ENCODE measurements around the gene RAB36. TPM values are rescaled to one million over a fixed set of nuclear protein-coding genes. Genes with fewer than 3 reads are reported as not detected.

RAB36 gene
- total RNA-seq, 2 donors from 2014 or later: 0.25 TPM; not detected in 1

DNA sequence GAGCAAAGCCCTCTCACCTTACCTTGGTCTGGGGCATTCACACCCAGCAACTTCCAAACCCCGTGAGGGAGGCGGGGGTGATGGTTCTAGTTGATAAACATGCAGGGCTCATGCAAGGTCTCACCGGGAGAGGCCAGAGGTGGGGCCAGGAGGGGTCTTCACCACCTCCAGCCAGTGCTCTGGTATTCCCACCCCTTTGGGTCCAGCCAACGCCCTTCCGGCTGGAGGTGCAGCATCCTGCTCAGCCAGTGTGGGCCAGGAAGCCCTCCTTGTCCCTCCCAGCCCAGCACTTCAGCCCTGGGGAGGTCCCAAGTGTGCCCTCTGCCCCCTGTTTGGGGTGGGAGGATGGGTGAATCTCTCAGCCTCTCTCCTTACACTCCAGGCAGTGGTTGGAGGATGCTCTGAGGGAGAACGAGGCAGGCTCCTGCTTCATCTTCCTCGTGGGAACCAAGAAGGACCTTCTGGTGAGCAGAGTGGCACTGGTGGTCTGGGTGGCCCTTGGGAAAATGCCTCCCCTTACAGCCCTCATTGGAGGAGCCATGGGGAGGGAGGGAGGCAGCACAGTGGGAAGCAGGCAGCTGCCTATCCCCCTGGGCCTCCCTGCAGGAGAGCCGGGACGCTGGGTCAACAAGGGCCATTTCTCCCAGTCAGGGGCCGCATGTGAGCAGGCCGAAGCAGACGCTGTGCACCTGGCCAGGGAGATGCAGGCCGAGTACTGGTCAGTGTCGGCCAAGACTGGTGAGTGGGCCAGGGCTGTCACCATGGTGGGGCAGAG is 13.4 kb downstream of the RAB36 start:
- Mint-ChIP-seq H3K27ac (no peak overlapping the region), H3K36me3 (no peaks in the 10 kb centered on the region), H3K9me3 (no peaks in the 10 kb centered on the region)
- DNase-seq (ENCODE audit: low spot score in 2 of 2) (no peak), ATAC-seq (no peak)

DNA sequence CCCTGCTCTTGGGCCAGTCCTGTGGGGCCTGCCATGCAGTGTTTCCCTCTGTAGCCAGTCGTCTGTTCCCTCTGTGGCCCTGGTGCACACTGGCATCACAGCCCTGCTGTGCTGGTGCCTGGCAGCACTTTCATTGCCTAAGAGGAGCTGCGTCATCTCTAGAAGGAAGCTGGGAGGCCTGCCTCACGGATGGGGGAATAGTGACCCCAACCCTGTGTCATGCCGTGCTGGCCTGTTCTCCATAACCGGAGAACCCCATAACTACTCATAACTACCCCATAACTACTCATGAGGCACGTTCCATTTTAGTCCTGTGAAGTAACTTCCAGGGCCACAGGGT is 14.0 kb downstream of the RAB36 start:
- DNase-seq (ENCODE audit: low spot score in 2 of 2): no peak
- H3K27ac Mint-ChIP-seq: peak overlapping the region in 1 of 2 donors; percentile 73
- H3K9me3 Mint-ChIP-seq: no peaks in the 10 kb centered on the region
- ATAC-seq: no peak
- no peaks in the 10 kb centered on the region for H3K36me3 Mint-ChIP-seq

DNA sequence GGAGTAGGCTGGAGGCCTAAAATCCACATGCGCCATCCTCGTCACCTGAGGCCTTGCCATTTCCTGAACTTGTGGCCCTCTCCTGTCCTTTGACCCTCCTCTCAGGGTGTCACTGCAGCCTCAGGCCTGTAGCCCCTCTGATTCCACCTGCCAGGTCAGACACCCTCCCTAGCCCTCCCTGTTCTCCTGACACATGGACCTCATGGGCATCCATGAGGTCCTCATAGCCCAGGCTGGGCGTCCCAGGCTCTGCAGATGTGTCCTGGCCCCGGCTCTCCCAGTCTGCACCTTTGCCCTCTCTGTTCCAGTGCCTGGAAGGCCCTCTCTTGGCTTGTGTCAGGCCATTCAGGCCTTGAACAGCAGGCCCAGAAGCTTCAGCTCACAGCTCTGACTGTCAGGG is 15.8 kb downstream of the RAB36 start:
- Mint-ChIP-seq H3K36me3 (no peaks in the 10 kb centered on the region), H3K9me3 (no peaks in the 10 kb centered on the region), H3K27ac (no peak overlapping the region)
- ATAC-seq (no peak), DNase-seq (ENCODE audit: low spot score in 2 of 2) (no peak)

DNA sequence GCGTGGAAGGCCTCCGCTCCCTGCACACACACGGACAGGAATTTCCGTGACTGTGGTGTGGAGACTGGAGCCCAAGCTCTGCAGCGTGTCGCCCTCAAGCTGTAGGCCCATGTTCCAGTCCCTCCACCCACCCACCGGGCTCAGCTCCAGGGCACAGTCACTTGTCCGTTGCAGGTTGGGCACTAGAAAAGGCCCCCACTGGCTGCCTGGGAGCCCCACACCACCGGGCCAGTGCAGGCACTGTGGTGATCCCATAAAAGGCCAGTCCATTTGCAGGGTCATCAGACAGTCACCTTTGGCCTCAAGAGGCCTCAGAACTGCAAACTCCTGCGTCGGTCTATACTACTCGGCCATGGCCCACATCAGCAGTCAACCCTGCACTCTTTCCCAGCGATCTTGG is 16.3 kb downstream of the RAB36 start:
- H3K36me3 Mint-ChIP-seq: no peaks in the 10 kb centered on the region
- H3K27ac Mint-ChIP-seq: no peak overlapping the region
- no peak for DNase-seq (ENCODE audit: low spot score in 2 of 2)
- no peak for ATAC-seq
- H3K9me3 Mint-ChIP-seq: no peaks in the 10 kb centered on the region

DNA sequence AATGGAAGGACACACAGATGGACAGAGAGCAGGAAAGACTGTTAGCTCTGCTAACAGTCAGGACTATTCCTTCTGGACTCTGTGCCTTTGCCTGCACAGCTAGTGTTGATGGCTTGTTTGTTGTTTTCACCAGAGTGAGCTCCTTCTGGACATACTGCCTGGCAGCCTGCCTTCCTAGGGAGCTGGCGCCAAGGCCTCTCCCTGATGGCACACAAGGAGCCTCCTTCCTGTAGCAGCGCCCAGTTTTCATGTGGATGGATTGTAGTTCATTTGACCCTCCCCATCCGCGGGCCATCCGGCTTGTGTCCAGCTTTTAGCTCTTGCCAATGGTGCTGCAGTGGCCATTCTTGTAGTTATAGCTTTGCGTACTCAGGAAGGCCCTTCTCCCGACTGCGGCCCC is 18.4 kb downstream of the RAB36 start:
- Mint-ChIP-seq H3K36me3 (no peaks in the 10 kb centered on the region), H3K27ac (no peak overlapping the region), H3K9me3 (no peaks in the 10 kb centered on the region)
- DNase-seq (ENCODE audit: low spot score in 2 of 2) (no peak), ATAC-seq (no peak)

DNA sequence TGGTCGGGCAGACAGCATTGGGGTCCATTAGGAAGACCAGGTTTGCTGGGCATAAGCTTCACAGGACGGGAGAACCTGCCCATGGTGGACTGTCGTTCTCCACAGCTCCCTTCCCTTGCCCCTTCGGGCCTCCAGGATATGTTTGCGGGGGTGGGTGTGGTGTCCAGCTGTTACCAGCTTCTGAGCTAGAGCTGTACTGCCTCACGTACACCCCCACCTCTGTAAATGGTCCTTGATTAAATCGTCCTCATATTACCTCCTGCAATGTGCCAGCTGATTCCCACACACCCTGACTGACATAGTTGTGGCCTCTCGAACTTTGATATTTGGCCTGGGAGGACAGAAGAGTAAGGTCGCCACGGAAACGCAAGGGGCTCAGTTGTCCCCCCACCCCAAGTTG is 18.8 kb downstream of the RAB36 start:
- Mint-ChIP-seq H3K27ac (no peak overlapping the region), H3K9me3 (no peaks in the 10 kb centered on the region), H3K36me3 (no peaks in the 10 kb centered on the region)
- ATAC-seq: no peak
- no peak for DNase-seq (ENCODE audit: low spot score in 2 of 2)

DNA sequence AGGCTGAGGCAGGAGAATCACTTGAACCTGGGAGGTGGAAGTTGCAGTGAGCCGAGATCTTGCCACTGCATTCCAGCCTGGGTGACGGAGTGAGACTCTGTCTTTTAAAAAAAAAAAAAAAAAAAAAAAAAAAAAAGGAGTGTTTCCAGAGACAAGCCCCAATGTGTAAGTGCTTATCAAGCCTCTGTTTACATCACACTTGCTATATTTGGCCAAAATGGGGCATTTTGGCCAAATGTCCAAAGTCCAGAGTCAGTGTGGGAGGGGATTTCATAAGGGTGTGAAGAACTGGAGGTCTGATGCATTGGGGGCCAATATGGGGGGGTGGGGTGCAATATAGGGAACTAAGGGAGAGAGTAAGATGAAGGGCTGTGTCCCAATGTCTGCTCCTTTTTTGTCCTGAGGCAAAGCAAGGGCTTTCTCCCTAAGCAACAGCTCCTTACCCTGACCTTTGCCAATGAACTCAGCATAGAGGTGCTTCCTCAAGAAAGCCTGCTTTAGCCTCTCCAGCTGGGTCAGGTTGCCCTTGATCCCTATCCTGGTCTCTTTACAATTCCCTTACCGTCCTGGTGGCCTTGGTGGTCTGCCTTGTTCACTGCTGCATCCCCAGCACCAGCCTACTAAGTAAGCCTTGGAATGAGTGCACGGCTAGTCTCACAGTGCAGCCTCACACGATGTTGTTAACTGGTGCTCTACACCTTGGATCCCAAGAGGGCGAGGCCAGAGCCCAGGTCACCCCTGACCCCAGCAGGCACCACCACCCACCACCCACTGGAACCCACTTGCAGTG is 21.0 kb downstream of the RAB36 start:
- Mint-ChIP-seq H3K36me3 (no peaks in the 10 kb centered on the region), H3K27ac (no peak overlapping the region), H3K9me3 (no peaks in the 10 kb centered on the region)
- DNase-seq (ENCODE audit: low spot score in 2 of 2): no peak
- ATAC-seq: no peak

DNA sequence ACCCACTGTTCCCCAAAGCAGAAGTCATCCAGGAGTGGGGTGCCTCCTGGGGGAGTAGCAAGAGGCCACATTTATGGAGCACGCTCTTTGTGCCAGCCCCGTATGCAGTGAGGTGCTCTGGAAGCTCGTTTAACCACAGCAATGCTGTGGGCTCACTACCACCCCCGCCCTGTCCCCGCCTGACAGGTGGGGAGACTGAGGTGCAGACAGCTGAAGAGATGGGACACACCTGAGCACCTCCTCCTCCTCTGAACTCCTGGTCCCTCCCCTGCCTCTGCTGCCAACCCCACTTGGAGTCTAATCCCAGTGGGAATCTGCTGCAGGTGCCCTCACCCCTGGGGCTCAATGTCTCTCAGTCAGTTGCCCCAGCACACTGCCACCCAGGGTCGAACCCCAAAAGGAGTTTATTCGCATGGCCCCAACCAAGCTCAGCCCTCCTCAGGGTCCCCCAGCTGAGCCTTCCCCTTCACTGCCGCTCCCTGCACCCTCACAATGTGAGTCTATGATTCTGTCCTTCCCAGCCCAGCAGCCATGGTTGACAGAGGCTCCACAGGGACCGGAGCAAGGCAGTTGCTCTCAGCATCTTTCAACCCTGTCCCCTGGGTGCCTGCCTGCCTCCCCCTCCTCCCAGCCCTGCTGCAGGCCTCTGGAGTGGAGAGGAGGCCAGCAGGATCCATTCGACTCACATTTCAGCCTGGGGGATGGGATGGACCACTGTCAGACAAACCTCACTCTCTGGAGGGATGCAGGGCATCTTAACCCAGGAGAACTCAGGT is 21.8 kb downstream of the RAB36 start:
- H3K27ac Mint-ChIP-seq: no peak overlapping the region
- no peak for DNase-seq (ENCODE audit: low spot score in 2 of 2)
- H3K36me3 Mint-ChIP-seq: no peaks in the 10 kb centered on the region
- no peaks in the 10 kb centered on the region for H3K9me3 Mint-ChIP-seq
- ATAC-seq: no peak

DNA sequence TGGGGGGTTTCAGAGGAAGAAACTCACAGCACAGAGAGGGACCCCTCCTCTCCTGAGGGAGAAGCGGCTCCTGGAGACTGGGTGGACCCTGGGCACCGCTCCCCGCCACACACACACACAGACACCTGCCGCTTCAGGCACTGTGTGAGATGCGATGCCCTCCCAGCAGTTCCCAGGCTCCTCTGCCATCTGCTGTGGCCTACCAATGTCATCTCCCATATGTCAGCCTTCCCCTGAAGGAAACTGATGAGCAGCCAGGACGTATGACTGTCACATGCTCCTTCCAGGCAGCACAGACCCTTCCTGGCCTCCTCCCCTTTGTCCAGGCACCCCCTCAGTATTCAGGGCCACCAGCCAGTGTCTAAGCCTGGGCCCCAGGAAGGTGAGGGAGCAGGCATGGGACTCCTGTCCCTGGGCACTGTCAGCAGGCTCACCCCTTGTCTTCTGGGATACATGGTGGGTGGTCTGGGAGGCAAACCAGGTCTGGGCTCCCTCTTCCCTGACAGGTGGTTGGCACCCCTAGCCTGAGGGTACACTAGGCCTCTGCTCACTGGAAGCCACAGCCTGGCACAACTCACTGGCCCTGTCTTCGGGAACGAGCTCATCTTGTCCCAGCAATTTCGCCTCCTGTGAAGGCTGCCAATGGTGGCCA is 23.2 kb downstream of the RAB36 start:
- ATAC-seq: no peak

GRCh38 chr22:23169043-23169406 is 23.7 kb downstream of the RAB36 start:
- Mint-ChIP-seq H3K36me3 (no peaks in the 10 kb centered on the region), H3K27ac (no peak overlapping the region), H3K9me3 (no peaks in the 10 kb centered on the region)
- no peak for DNase-seq (ENCODE audit: low spot score in 2 of 2)
- no peak for ATAC-seq

More for the DNA sequence above, 23.2 kb downstream of the RAB36 start:
- DNase-seq (ENCODE audit: low spot score in 2 of 2): no peak
- no peaks in the 10 kb centered on the region for H3K36me3 Mint-ChIP-seq
- H3K9me3 Mint-ChIP-seq: no peaks in the 10 kb centered on the region
- H3K27ac Mint-ChIP-seq: peak overlapping the region in 1 of 2 donors; percentile 29

DNA sequence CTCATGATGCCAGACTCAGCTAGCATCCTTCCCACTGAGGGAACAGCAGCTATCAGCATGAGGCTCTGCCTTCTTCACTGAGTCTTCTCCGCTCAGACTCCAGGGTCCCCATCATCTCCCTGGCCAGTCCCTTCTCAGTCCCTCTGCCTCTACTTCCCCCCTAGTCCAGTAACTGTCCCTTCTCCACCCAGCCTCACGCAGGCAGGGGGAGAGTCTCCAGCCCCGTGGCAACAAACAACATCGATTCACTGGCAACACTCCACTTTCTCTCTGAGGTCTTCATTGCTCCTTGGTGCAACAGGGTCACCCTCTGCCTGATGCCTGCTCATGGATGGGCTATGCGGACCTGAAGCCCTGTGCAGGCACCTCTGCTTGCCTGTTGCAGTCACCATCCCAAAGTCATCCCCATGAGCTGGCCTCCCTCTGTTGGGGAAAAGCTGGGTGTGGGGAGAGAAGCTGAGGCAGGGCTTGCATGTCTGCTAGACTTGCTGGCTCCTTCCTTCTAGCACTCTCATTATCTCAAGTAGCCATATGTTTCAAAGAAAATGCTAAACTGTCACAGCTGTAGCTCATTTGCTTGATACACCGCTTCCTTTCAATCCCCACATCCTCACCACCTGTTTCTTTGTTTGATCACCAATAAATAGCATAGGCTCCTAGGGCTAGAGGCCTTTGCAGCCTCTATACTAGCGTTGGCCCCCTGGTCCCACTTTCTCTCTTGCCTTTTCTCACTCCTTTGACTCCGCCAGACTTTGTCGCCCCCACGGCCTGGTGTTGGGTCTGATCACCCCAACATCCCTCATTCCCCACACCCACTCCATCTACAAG is 30.8 kb downstream of the RAB36 start:
- Mint-ChIP-seq H3K36me3 (no peaks in the 10 kb centered on the region), H3K27ac (peak overlapping the region in 1 of 2 donors; percentile 22), H3K9me3 (no peaks in the 10 kb centered on the region)
- DNase-seq (ENCODE audit: low spot score in 2 of 2) (no peak), ATAC-seq (no peak)

GRCh38 chr22:23176645-23177027 is 31.4 kb downstream of the RAB36 start:
- H3K27ac Mint-ChIP-seq: peak overlapping the region in 1 of 2 donors; percentile 22

GRCh38 chr22:23177197-23177596 is 31.9 kb downstream of the RAB36 start:
- DNase-seq (ENCODE audit: low spot score in 2 of 2): no peak
- Mint-ChIP-seq H3K36me3 (peaks cover 6 to 7% of the 10 kb centered on the region in 2 donors), H3K27ac (no peak overlapping the region), H3K9me3 (no peaks in the 10 kb centered on the region)
- no peak for ATAC-seq

More at GRCh38 chr22:23176645-23177027, 31.4 kb downstream of the RAB36 start:
- no peak for ATAC-seq
- H3K36me3 Mint-ChIP-seq: peaks cover under 1 to 1% of the 10 kb centered on the region in 2 donors
- H3K9me3 Mint-ChIP-seq: no peaks in the 10 kb centered on the region
- DNase-seq (ENCODE audit: low spot score in 2 of 2): no peak

GRCh38 chr22:23178512-23179254 is 33.4 kb downstream of the RAB36 start:
- peak in 1 of 2 donors; percentile 65 for DNase-seq (ENCODE audit: low spot score in 2 of 2)
- Mint-ChIP-seq H3K36me3 (peaks cover 20 to 21% of the 10 kb centered on the region in 2 donors), H3K27ac (peak overlapping the region; percentile 9 to 36), H3K9me3 (no peaks in the 10 kb centered on the region)
- ATAC-seq: no peak

All from activated naive CD4-positive, alpha-beta T cell treated with anti-CD3 and anti-CD28 coated beads, Interleukin-2, amount 50 U/mL, for 72 hours (primary cell).